Trophoblast cell (in vitro differentiated cells and primary cell): Measurements from ENCODE around the gene CNKSR1.

ENCODE experiments used
- DNase-seq, 2 donors: peaks; one replicate each; pipeline ENCODE4 v3.0.0-alpha.2; 2016
- H2AFZ ChIP-seq: 2 replicates; pipeline ENCODE4 v1.6.1; 2013; ENCODE audit warnings: low read length, moderate library complexity, mild to moderate bottlenecking; ENCODE audit not compliant: insufficient read depth, poor library complexity
- H2AK5ac ChIP-seq: 2 replicates; pipeline ENCODE4 v1.6.1; 2013; ENCODE audit warnings: mild to moderate bottlenecking, low read length
- H2BK120ac ChIP-seq: 2 replicates; pipeline ENCODE4 v1.6.1; 2013; ENCODE audit warnings: low read length, mild to moderate bottlenecking, moderate library complexity; ENCODE audit not compliant: insufficient read depth, poor library complexity
- H2BK12ac ChIP-seq: 2 replicates; pipeline ENCODE4 v1.6.1; 2013; ENCODE audit warnings: mild to moderate bottlenecking, low read length, moderate library complexity
- H2BK5ac ChIP-seq: 2 replicates; pipeline ENCODE4 v1.6.1; 2013; ENCODE audit warnings: low read length, low read depth, moderate library complexity, mild to moderate bottlenecking; ENCODE audit not compliant: poor library complexity
- H3K14ac ChIP-seq: 2 replicates; pipeline ENCODE4 v1.6.1; 2013; ENCODE audit warnings: mild to moderate bottlenecking, low read length
- H3K18ac ChIP-seq: 2 replicates; pipeline ENCODE4 v1.6.1; 2013; ENCODE audit warnings: mild to moderate bottlenecking, low read length
- H3K23ac ChIP-seq: 2 replicates; pipeline ENCODE4 v1.6.1; 2013; ENCODE audit warnings: low read length
- H3K27ac ChIP-seq: 2 replicates; pipeline ENCODE4 v1.5.1; 2013; ENCODE audit warnings: low read depth, mild to moderate bottlenecking, inconsistent platforms, low read length, moderate library complexity
- H3K27me3 ChIP-seq: 2 replicates; pipeline ENCODE4 v1.6.1; 2013; ENCODE audit warnings: inconsistent platforms, mild to moderate bottlenecking, low read length, moderate library complexity; ENCODE audit not compliant: insufficient read depth
- H3K36me3 ChIP-seq, 2 experiments: 1 replicate in 1 of 2; 2 replicates in 1 of 2; pipeline ENCODE4 v1.6.1; 2013; ENCODE audit warnings: low read length in 2 of 2, mild to moderate bottlenecking in 2 of 2, moderate library complexity in 1 of 2; ENCODE audit not compliant: insufficient read depth in 2 of 2, control insufficient read depth in 1 of 2
- H3K4ac ChIP-seq: 2 replicates; pipeline ENCODE4 v1.6.1; 2013; ENCODE audit warnings: low read depth, mild to moderate bottlenecking, low read length, moderate library complexity
- H3K4me1 ChIP-seq, 2 experiments: 1 replicate in 1 of 2; 2 replicates in 1 of 2; pipeline ENCODE4 v1.6.1; 2013; ENCODE audit warnings: low read length in 2 of 2, mild to moderate bottlenecking in 2 of 2, moderate library complexity in 1 of 2; ENCODE audit not compliant: insufficient read depth in 2 of 2, control insufficient read depth in 1 of 2
- H3K4me2 ChIP-seq: 2 replicates; pipeline ENCODE4 v1.6.1; 2013; ENCODE audit warnings: inconsistent platforms, mild to moderate bottlenecking, low read length, moderate library complexity
- H3K4me3 ChIP-seq: 2 replicates; pipeline ENCODE4 v1.5.1; 2013; ENCODE audit warnings: mild to moderate bottlenecking, low read depth, low read length, inconsistent platforms
- H3K79me1 ChIP-seq: one replicate; pipeline ENCODE4 v1.6.1; 2013; ENCODE audit warnings: low read length
- H3K79me2 ChIP-seq: 2 replicates; pipeline ENCODE4 v1.6.1; 2013; ENCODE audit warnings: low read length, mild to moderate bottlenecking; ENCODE audit not compliant: control insufficient read depth, insufficient read depth, poor library complexity
- H3K9ac ChIP-seq: 2 replicates; pipeline ENCODE4 v1.6.1; 2013; ENCODE audit warnings: mild to moderate bottlenecking, low read length
- H3K9me3 ChIP-seq: 2 replicates; pipeline ENCODE4 v1.6.1; 2013; ENCODE audit warnings: low read depth, mild to moderate bottlenecking, control low read depth, inconsistent platforms, low read length; ENCODE audit not compliant: insufficient read depth
- H4K12ac ChIP-seq: 2 replicates; pipeline ENCODE4 v1.6.1; 2013; ENCODE audit warnings: low read depth, mild to moderate bottlenecking, low read length, moderate library complexity
- H4K8ac ChIP-seq: 2 replicates; pipeline ENCODE4 v1.6.1; 2013; ENCODE audit warnings: low read depth, mild to moderate bottlenecking, low read length, moderate library complexity
- H4K91ac ChIP-seq: one replicate; pipeline ENCODE4 v1.6.1; 2013; ENCODE audit warnings: low read depth, mild to moderate bottlenecking, low read length, moderate library complexity
- WGBS: extraction: QIAGEN DNeasy Blood & Tissue Kit; methylation state at CpG from one replicate; pipeline ENCODE4 v1.1.7; 2013; ENCODE audit warnings: missing lambda C conversion rate; ENCODE audit not compliant: insufficient read length, insufficient coverage; ENCODE audit errors: extremely low coverage; 5-methylcytosine and 5-hydroxymethylcytosine counted together

CNKSR1 gene

GRCh38 chr1:26166719-26167281 is 10.5 kb upstream of the CNKSR1 start:
- peaks cover 6% of the 10 kb centered on the region for H3K79me2 ChIP-seq
- no peak overlapping the region for H3K14ac ChIP-seq
- H3K27me3 ChIP-seq: peaks cover 9% of the 10 kb centered on the region
- no peak overlapping the region for H2BK120ac ChIP-seq
- no peak for DNase-seq
- H3K4me2 ChIP-seq: no peak overlapping the region
- H3K36me3 ChIP-seq: peaks cover 7 to 10% of the 10 kb centered on the region in 2 experiments
- no peak overlapping the region for H3K4ac ChIP-seq
- no peak overlapping the region for H3K23ac ChIP-seq
- WGBS: no CpG with 5 or more reads among the region's 4 CpGs
- no peak overlapping the region for H3K27ac ChIP-seq
- no peak overlapping the region for H2BK5ac ChIP-seq
- H3K9me3 ChIP-seq: peaks cover 2% of the 10 kb centered on the region
- no peak overlapping the region for H2BK12ac ChIP-seq
- H3K4me3 ChIP-seq: no peak overlapping the region
- H2AFZ ChIP-seq: no peak overlapping the region
- peaks cover 10 to 20% of the 10 kb centered on the region in 2 experiments for H3K4me1 ChIP-seq
- peaks cover 10% of the 10 kb centered on the region for H3K79me1 ChIP-seq
- no peak overlapping the region for H2AK5ac ChIP-seq
- H4K8ac ChIP-seq: no peak overlapping the region
- no peak overlapping the region for H3K18ac ChIP-seq
- no peak overlapping the region for H3K9ac ChIP-seq
- no peak overlapping the region for H4K91ac ChIP-seq
- H4K12ac ChIP-seq: no peak overlapping the region

GRCh38 chr1:26168410-26169197 is 8.7 kb upstream of the CNKSR1 start, which contains the start of gene C1orf232:
C1orf232 (minus strand) TSS chr1:26168963; CDS start chr1:26168499, 464 bp downstream.
- Histone ChIP-seq H2BK12ac (no peak within 1 kb of the TSS), H3K18ac (peak within 1 kb of the TSS; percentile 79), H3K9ac (peak within 1 kb of the TSS; percentile 75), H3K14ac (peak within 1 kb of the TSS; percentile 63), H3K36me3 (peaks cover 8 to 11% of the 10 kb centered on the region in 2 experiments), H3K27ac (peak within 1 kb of the TSS; percentile 11), H2BK120ac (no peak within 1 kb of the TSS), H2AK5ac (no peak within 1 kb of the TSS), H3K9me3 (no peaks in the 10 kb centered on the region), H4K12ac (peak within 1 kb of the TSS; percentile 38), H3K27me3 (no peaks in the 10 kb centered on the region), H4K8ac (peak within 1 kb of the TSS; percentile 90), H3K4me1 (peaks cover 10 to 17% of the 10 kb centered on the region in 2 experiments), H2AFZ (peak within 1 kb of the TSS; percentile 77), H3K4me3 (peak within 1 kb of the TSS; percentile 82), H3K4ac (peak within 1 kb of the TSS; percentile 37), H3K79me2 (peaks cover 6% of the 10 kb centered on the region), H2BK5ac (no peak within 1 kb of the TSS), H4K91ac (peak within 1 kb of the TSS; percentile 76), H3K4me2 (peak within 1 kb of the TSS; percentile 74), H3K23ac (no peak within 1 kb of the TSS), H3K79me1 (peaks cover 10% of the 10 kb centered on the region)
- no CpG with 5 or more reads among the region's 5 CpGs for WGBS
- no peak for DNase-seq

- Histone ChIP-seq H3K4me1 (peaks cover 12 to 16% of the 10 kb centered on the region in 2 experiments), H3K23ac (no peak overlapping the region), H3K14ac (no peak overlapping the region), H3K36me3 (peaks cover 8 to 11% of the 10 kb centered on the region in 2 experiments), H2BK12ac (no peak overlapping the region), H3K27me3 (no peaks in the 10 kb centered on the region), H3K4ac (no peak overlapping the region), H3K4me2 (peak overlapping the region; percentile 62), H3K4me3 (no peak overlapping the region), H3K18ac (no peak overlapping the region), H4K91ac (no peak overlapping the region), H4K8ac (peak overlapping the region; percentile 15), H2BK5ac (no peak overlapping the region), H4K12ac (no peak overlapping the region), H2BK120ac (no peak overlapping the region), H2AK5ac (no peak overlapping the region), H3K27ac (no peak overlapping the region), H3K79me2 (peaks cover 6% of the 10 kb centered on the region), H2AFZ (no peak overlapping the region), H3K9ac (no peak overlapping the region), H3K9me3 (no peaks in the 10 kb centered on the region), H3K79me1 (peaks cover 10% of the 10 kb centered on the region)
- DNase-seq: no peak
- WGBS: no CpG with 5 or more reads among the region's 4 CpGs
These were observed 8.1 kb upstream of the CNKSR1 start for GRCh38 chr1:26169198-26169554.

GRCh38 chr1:26169669-26170471 is 7.4 kb upstream of the CNKSR1 start, which contains the start of gene ZNF593:
ZNF593 (plus strand) TSS chr1:26169908; CDS start chr1:26169984, 76 bp downstream.
- H3K9ac ChIP-seq: peak within 1 kb of the TSS; percentile 75
- H3K4me1 ChIP-seq: peaks cover 6 to 10% of the 10 kb centered on the region in 2 experiments
- peak within 1 kb of the TSS; percentile 79 for H3K18ac ChIP-seq
- H3K27ac ChIP-seq: peak within 1 kb of the TSS; percentile 11
- H4K8ac ChIP-seq: peak within 1 kb of the TSS; percentile 90
- peaks cover 8 to 11% of the 10 kb centered on the region in 2 experiments for H3K36me3 ChIP-seq
- H3K14ac ChIP-seq: peak within 1 kb of the TSS; percentile 63
- H3K23ac ChIP-seq: no peak within 1 kb of the TSS
- peak within 1 kb of the TSS; percentile 74 for H3K4me2 ChIP-seq
- no peaks in the 10 kb centered on the region for H3K27me3 ChIP-seq
- no peaks in the 10 kb centered on the region for H3K9me3 ChIP-seq
- no CpG with 5 or more reads among the region's 76 CpGs for WGBS
- H2AK5ac ChIP-seq: peak within 1 kb of the TSS; percentile 52
- peaks cover 7% of the 10 kb centered on the region for H3K79me1 ChIP-seq
- peak within 1 kb of the TSS; percentile 33 for H2BK5ac ChIP-seq
- H2BK120ac ChIP-seq: peak within 1 kb of the TSS; percentile 19
- H3K4me3 ChIP-seq: peak within 1 kb of the TSS; percentile 82
- H4K12ac ChIP-seq: peak within 1 kb of the TSS; percentile 38
- peaks cover 5% of the 10 kb centered on the region for H3K79me2 ChIP-seq
- no peak within 1 kb of the TSS for H2BK12ac ChIP-seq
- H3K4ac ChIP-seq: peak within 1 kb of the TSS; percentile 37
- peak within 1 kb of the TSS; percentile 76 for H4K91ac ChIP-seq
- peak within 1 kb of the TSS; percentile 77 for H2AFZ ChIP-seq
- peak; percentile 95 to 97 for DNase-seq
